B cell (primary cell): ENCODE results near the gene ZDHHC20. TPM values are rescaled to one million over a fixed set of nuclear protein-coding genes. Genes with fewer than 3 reads are reported as not detected.

ENCODE experiments used
- ATAC-seq: fragments of 200-7000 bp; cut with Tn5 transposase; one replicate; pipeline ENCODE4 v1.10.0; 2021; ENCODE audit warnings: low read depth, mild to moderate bottlenecking, moderate number of reproducible peaks, moderate library complexity
- CTCF ChIA-PET: fragments of 350-600 bp; sonication (Branson Sonifier 250); formaldehyde crosslinking; loops from one replicate; lab custom pipeline; 2021; ENCODE audit warnings: antibody characterized with exemption, inconsistent platforms; lab: Charles Lee
- POLR2A ChIA-PET: fragments of 350-600 bp; sonication (Branson Sonifier 250); formaldehyde crosslinking; loops from one replicate; lab custom pipeline; 2021; ENCODE audit warnings: antibody characterized with exemption; lab: Charles Lee
- DNase-seq: peaks from one replicate; pipeline ENCODE4 v3.0.0; 2013
- H2AFZ ChIP-seq: 2 replicates; pipeline ENCODE4 v1.6.1; 2012; ENCODE audit warnings: mild to moderate bottlenecking, low read depth, low read length; ENCODE audit not compliant: insufficient read depth, poor library complexity, severe bottlenecking
- H3K27ac ChIP-seq, 2 donors: 1 replicate in 1 of 2; 2 replicates in 1 of 2; pipeline ENCODE4 v1.5.1; 2012 to 2013; ENCODE audit warnings: low read length in 2 of 2, mild to moderate bottlenecking in 2 of 2, moderate library complexity in 1 of 2
- H3K27me3 ChIP-seq, 4 experiments: fragments of 200-600 bp in 1 of 4; sonication (generic) in 1 of 4; replicated peaks in 1 of 4; 1 replicate in 2 of 4; 2 replicates in 2 of 4; pipeline versions ENCODE4 v1.6.1 to v1.7.0; 2013 to 2016; ENCODE audit warnings: low read length in 3 of 4, mild to moderate bottlenecking in 2 of 4, mixed read lengths in 1 of 4, moderate library complexity in 1 of 4; ENCODE audit not compliant: insufficient read depth in 4 of 4, control insufficient read depth in 3 of 4; ENCODE audit errors: control extremely low read depth in 1 of 4
- H3K36me3 ChIP-seq, 2 experiments: replicated peaks in 1 of 2; 1 replicate in 1 of 2; 2 replicates in 1 of 2; pipeline versions ENCODE4 v1.6.1 to v1.7.1; 2013; ENCODE audit warnings: low read length in 1 of 2; ENCODE audit not compliant: insufficient read depth in 2 of 2, control insufficient read depth in 1 of 2; ENCODE audit errors: control extremely low read depth in 1 of 2, extremely low read depth in 1 of 2
- H3K4me1 ChIP-seq, 2 donors: fragments of 200-600 bp in 1 of 2; sonication (generic) in 1 of 2; 1 replicate in 1 of 2; 2 replicates in 1 of 2; pipeline versions ENCODE4 v1.5.1 to v1.6.1; 2013 to 2017; ENCODE audit warnings: low read length in 2 of 2; ENCODE audit not compliant: control insufficient read depth in 2 of 2, insufficient read depth in 2 of 2
- H3K4me2 ChIP-seq: replicated peaks from 2 replicates; pipeline ENCODE3; 2012; ENCODE audit warnings: mild to moderate bottlenecking, low read depth, low read length; ENCODE audit not compliant: poor library complexity, severe bottlenecking
- H3K4me3 ChIP-seq, 5 experiments: fragments of 200-600 bp in 1 of 5; sonication (generic) in 1 of 5; 1 replicate in 3 of 5; 2 replicates in 2 of 5; pipeline versions ENCODE4 v1.5.1 to v1.7.0; 2011 to 2016; ENCODE audit warnings: low read length in 4 of 5, mild to moderate bottlenecking in 4 of 5, low read depth in 2 of 5, control low read depth in 1 of 5, moderate library complexity in 1 of 5; ENCODE audit not compliant: insufficient read depth in 1 of 5; ENCODE audit errors: control extremely low read depth in 1 of 5, extremely low read depth in 1 of 5
- H3K79me2 ChIP-seq: fragments of 200-600 bp; sonication (generic); one replicate; pipeline ENCODE4 v1.6.0; 2016; ENCODE audit warnings: low read length; ENCODE audit not compliant: control insufficient read depth, insufficient read depth
- H3K9ac ChIP-seq: fragments of 200-600 bp; sonication (generic); 2 replicates; pipeline ENCODE4 v1.6.1; 2017; ENCODE audit warnings: mild to moderate bottlenecking, low read length, moderate library complexity
- H3K9me3 ChIP-seq, 3 donors: one replicate each; pipeline versions ENCODE4 v1.6.1 to v1.7.1; 2013; ENCODE audit warnings: low read length in 2 of 3; ENCODE audit not compliant: control insufficient read depth in 2 of 3, insufficient read depth in 1 of 3; ENCODE audit errors: control extremely low read depth in 1 of 3
- H4K20me1 ChIP-seq: 2 replicates; pipeline ENCODE4 v1.6.0; 2012; ENCODE audit warnings: mild to moderate bottlenecking, low read length; ENCODE audit not compliant: insufficient read depth, control insufficient read depth, poor library complexity, severe bottlenecking
- H3K27ac Mint-ChIP-seq: one replicate; pipeline ENCODE4 v1.8.0; 2021; ENCODE audit warnings: mixed read lengths
- H3K27me3 Mint-ChIP-seq: one replicate; pipeline ENCODE4 v1.8.0; 2021; ENCODE audit warnings: mixed read lengths
- H3K4me1 Mint-ChIP-seq: one replicate; pipeline ENCODE4 v1.8.0; 2021; ENCODE audit warnings: mixed read lengths
- H3K4me3 Mint-ChIP-seq: one replicate; pipeline ENCODE4 v1.8.0; 2021; ENCODE audit warnings: mixed read lengths
- H3K9me3 Mint-ChIP-seq: one replicate; pipeline ENCODE4 v1.8.0; 2022; ENCODE audit warnings: mixed read lengths; ENCODE audit not compliant: insufficient read depth
- EZH2 ChIP-seq: IDR thresholded peaks from 2 replicates; pipeline ENCODE4 v1.6.1; 2012; ENCODE audit warnings: borderline replicate concordance, low read depth, mild to moderate bottlenecking, moderate library complexity, low read length; ENCODE audit not compliant: insufficient read depth, poor library complexity, severe bottlenecking
- WGBS: methylation state at CpG from one replicate; pipeline ENCODE4 v1.1.5; 2013; ENCODE audit warnings: missing lambda C conversion rate; ENCODE audit not compliant: insufficient coverage; 5-methylcytosine and 5-hydroxymethylcytosine counted together
- intact Hi-C: fragments of 100-400 bp; cut with micrococcal nuclease; formaldehyde crosslinking; loops from one replicate; pipeline ENCODE4 v1.10.0; 2022
- polyA plus RNA-seq: library from polyadenylated mRNA; depleted of rRNA; stranded (reverse); fragments of >200 nt; gene quantifications from 2 replicates; pipeline ENCODE4 v1.2.3, GENCODE V29; 2012
- total RNA-seq, 2 donors: library from RNA; stranded (reverse); fragments of 120-200 nt in 1 of 2; gene quantifications; 1 replicate in 1 of 2; 2 replicates in 1 of 2; pipeline versions ENCODE4 v1.2.3 to v1.2.4, GENCODE V29; 2013 to 2022
- TF ChIP-seq, protein P1 (sequence below): fragments of 200-600 bp; IDR thresholded peaks from one replicate; pipeline ENCODE4 v1.8.0; 2022; ENCODE audit warnings: antibody characterized with exemption, mild to moderate bottlenecking

The ZDHHC20 gene
- total and polyA plus RNA-seq, 2 donors (not counting 1 experiment from before 2014, with no cell fraction given), result 10.3 to 61.5 TPM

DNA sequence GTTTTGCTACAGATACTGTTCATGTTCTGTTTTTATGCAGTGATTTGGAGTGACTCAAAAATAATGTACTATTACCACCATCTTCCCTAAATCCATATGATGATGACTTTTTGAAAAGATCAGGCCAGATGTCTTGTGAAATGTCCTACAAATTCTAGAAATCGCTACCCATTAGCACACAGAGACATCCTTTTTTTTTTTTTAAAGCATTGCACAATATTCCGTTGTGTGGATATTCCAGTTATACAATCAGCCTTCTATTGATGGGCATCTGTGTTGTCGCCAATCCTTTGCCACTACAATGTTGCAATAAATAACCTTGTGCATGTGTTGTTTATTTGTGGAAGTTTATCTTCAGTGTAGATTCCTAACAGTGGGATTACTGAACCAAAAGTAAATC is 24.5 kb downstream of the ZDHHC20 start:
- ChIA-PET POLR2A (no interaction called here), CTCF (interaction anchor here (0.7 kb wide), 1 partner anchor 884 kb away, joined by 5 read pairs; no protein-coding TSS in a partner anchor)
- Histone ChIP-seq H3K27ac (no peak overlapping the region), H3K36me3 (peaks cover 1 to 5% of the 10 kb centered on the region in 2 experiments), H3K4me2 (no peak overlapping the region), H3K9me3 (peaks cover 5 to 21% (median 12%) of the 10 kb centered on the region in 3 donors), H3K9ac (no peak overlapping the region), H3K4me1 (peaks cover 20 to 27% of the 10 kb centered on the region in 2 donors), H3K27me3 (no peaks in the 10 kb centered on the region), H3K79me2 (peaks cover 92% of the 10 kb centered on the region), H4K20me1 (peaks cover 6% of the 10 kb centered on the region), H3K4me3 (no peak overlapping the region), H2AFZ (no peak overlapping the region)
- Mint-ChIP-seq H3K27ac (no peak overlapping the region), H3K9me3 (peaks cover 16% of the 10 kb centered on the region), H3K4me3 (no peak overlapping the region), H3K4me1 (peaks cover 57% of the 10 kb centered on the region), H3K27me3 (no peaks in the 10 kb centered on the region)
- no peak for ATAC-seq
- intact Hi-C loops, result no loop called here
- 100% methylated on average over 1 of the region's 3 CpGs for WGBS
- DNase-seq, result no peak
- TF ChIP-seq, protein P1, sequence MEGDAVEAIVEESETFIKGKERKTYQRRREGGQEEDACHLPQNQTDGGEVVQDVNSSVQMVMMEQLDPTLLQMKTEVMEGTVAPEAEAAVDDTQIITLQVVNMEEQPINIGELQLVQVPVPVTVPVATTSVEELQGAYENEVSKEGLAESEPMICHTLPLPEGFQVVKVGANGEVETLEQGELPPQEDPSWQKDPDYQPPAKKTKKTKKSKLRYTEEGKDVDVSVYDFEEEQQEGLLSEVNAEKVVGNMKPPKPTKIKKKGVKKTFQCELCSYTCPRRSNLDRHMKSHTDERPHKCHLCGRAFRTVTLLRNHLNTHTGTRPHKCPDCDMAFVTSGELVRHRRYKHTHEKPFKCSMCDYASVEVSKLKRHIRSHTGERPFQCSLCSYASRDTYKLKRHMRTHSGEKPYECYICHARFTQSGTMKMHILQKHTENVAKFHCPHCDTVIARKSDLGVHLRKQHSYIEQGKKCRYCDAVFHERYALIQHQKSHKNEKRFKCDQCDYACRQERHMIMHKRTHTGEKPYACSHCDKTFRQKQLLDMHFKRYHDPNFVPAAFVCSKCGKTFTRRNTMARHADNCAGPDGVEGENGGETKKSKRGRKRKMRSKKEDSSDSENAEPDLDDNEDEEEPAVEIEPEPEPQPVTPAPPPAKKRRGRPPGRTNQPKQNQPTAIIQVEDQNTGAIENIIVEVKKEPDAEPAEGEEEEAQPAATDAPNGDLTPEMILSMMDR, result no peak
- TF ChIP-seq EZH2, result no peak

DNA sequence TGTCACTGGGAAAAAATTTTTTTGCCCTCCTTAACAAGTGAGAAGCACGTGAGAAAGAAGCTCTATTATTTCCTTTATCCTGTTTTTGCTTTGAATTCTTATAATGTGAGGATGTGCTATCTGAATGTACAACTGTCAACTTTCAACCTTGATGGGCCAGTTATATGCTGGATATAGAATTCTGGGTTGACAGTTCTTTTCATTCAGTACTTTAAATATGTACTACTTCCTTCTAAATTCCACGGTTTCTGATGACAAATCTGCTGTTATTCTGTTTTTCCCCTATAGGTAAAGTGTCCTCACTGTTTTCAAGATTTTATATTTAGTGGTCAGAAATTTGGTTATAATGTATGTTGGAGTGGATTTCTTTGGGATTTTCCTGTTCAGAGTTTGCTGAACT is 29.9 kb downstream of the ZDHHC20 start:
- Histone ChIP-seq H3K27ac (no peak overlapping the region), H3K27me3 (no peaks in the 10 kb centered on the region), H3K4me3 (no peak overlapping the region), H3K9ac (no peak overlapping the region), H3K79me2 (peaks cover 71% of the 10 kb centered on the region), H3K4me1 (peaks cover 0 to 3% of the 10 kb centered on the region in 2 donors), H2AFZ (no peak overlapping the region), H3K9me3 (peaks cover 1 to 27% (median 18%) of the 10 kb centered on the region in 3 donors), H3K36me3 (peaks cover 0 to 2% of the 10 kb centered on the region in 2 experiments), H4K20me1 (no peaks in the 10 kb centered on the region), H3K4me2 (no peak overlapping the region)
- Mint-ChIP-seq H3K4me3 (no peak overlapping the region), H3K4me1 (peaks cover 40% of the 10 kb centered on the region), H3K27me3 (no peaks in the 10 kb centered on the region), H3K9me3 (peaks cover 19% of the 10 kb centered on the region), H3K27ac (peak overlapping the region; percentile 7)
- TF ChIP-seq, protein P1, result no peak
- no peak for TF ChIP-seq EZH2
- POLR2A ChIA-PET, result no interaction called here
- CTCF ChIA-PET, result no interaction called here
- DNase-seq (no peak), ATAC-seq (no peak)
- WGBS, result no CpG with 5 or more reads among the region's 2 CpGs
- intact Hi-C loops, result no loop called here
